ENCODE measurements around the gene POLN. TPM values are rescaled to one million over a fixed set of nuclear protein-coding genes. Genes with fewer than 3 reads are reported as not detected.
A peak's percentile ranks its signal among the peaks of the same experiment; 100 is the strongest.

The POLN gene
- total RNA-seq, 1 donor from 2014 or later = 0.21 TPM

GRCh38 chr4:2284161-2284933, 42.4 kb upstream of the POLN start:
- Histone ChIP-seq H3K9me3 (no peaks in the 10 kb centered on the region), H3K36me3 (no peaks in the 10 kb centered on the region), H3K27me3 (no peaks in the 10 kb centered on the region), H3K4me3 (no peak overlapping the region), H3K27ac (no peak overlapping the region), H3K4me1 (no peaks in the 10 kb centered on the region)
- intact Hi-C loops (cut with DNase I) = no loop called here
- no peak for TF ChIP-seq CTCF (IDR thresholded peaks at IDR 0.05)
- peak; percentile 4 to 40 for DNase-seq (ENCODE audit: low spot score in 2 of 2)

- intact Hi-C loops (cut with DNase I) = no loop called here
- Histone ChIP-seq H3K36me3 (no peaks in the 10 kb centered on the region), H3K27me3 (no peaks in the 10 kb centered on the region), H3K9me3 (no peaks in the 10 kb centered on the region), H3K4me3 (no peak overlapping the region), H3K4me1 (no peaks in the 10 kb centered on the region), H3K27ac (no peak overlapping the region)
- no peak for TF ChIP-seq CTCF (IDR thresholded peaks at IDR 0.05)
- no peak for DNase-seq (ENCODE audit: low spot score in 2 of 2)
Observed at GRCh38 chr4:2283199-2283711, 41.3 kb upstream of the POLN start.

- no peaks in the 10 kb centered on the region for H3K27me3 ChIP-seq
- H3K27ac ChIP-seq = no peak overlapping the region
- no peak for TF ChIP-seq CTCF (IDR thresholded peaks at IDR 0.05)
- no peak for DNase-seq (ENCODE audit: low spot score in 2 of 2)
- no peaks in the 10 kb centered on the region for H3K4me1 ChIP-seq
- H3K4me3 ChIP-seq = no peak overlapping the region
- H3K9me3 ChIP-seq = no peaks in the 10 kb centered on the region
- no peaks in the 10 kb centered on the region for H3K36me3 ChIP-seq
- intact Hi-C loops (cut with DNase I) = no loop called here
Observed at GRCh38 chr4:2281575-2282343, 39.8 kb upstream of the POLN start.

GRCh38 chr4:2280531-2281300, 38.8 kb upstream of the POLN start:
- Histone ChIP-seq H3K27me3 (no peaks in the 10 kb centered on the region), H3K36me3 (no peaks in the 10 kb centered on the region), H3K4me1 (no peaks in the 10 kb centered on the region), H3K27ac (no peak overlapping the region), H3K4me3 (no peak overlapping the region), H3K9me3 (no peaks in the 10 kb centered on the region)
- TF ChIP-seq CTCF (IDR thresholded peaks at IDR 0.05) = no peak
- intact Hi-C loops (cut with DNase I) = no loop called here
- DNase-seq (ENCODE audit: low spot score in 2 of 2) = no peak

- Histone ChIP-seq H3K27ac (no peak overlapping the region), H3K9me3 (no peaks in the 10 kb centered on the region), H3K4me3 (no peak overlapping the region), H3K4me1 (no peaks in the 10 kb centered on the region), H3K36me3 (no peaks in the 10 kb centered on the region), H3K27me3 (no peaks in the 10 kb centered on the region)
- no peak for TF ChIP-seq CTCF (IDR thresholded peaks at IDR 0.05)
- DNase-seq (ENCODE audit: low spot score in 2 of 2) = no peak
- intact Hi-C loops (cut with DNase I) = no loop called here
Observed at GRCh38 chr4:2277956-2278355, 36.0 kb upstream of the POLN start.

All from ascending aorta (tissue), 2 donors.